ENCODE measurements around the gene GATAD2A.

DNA sequence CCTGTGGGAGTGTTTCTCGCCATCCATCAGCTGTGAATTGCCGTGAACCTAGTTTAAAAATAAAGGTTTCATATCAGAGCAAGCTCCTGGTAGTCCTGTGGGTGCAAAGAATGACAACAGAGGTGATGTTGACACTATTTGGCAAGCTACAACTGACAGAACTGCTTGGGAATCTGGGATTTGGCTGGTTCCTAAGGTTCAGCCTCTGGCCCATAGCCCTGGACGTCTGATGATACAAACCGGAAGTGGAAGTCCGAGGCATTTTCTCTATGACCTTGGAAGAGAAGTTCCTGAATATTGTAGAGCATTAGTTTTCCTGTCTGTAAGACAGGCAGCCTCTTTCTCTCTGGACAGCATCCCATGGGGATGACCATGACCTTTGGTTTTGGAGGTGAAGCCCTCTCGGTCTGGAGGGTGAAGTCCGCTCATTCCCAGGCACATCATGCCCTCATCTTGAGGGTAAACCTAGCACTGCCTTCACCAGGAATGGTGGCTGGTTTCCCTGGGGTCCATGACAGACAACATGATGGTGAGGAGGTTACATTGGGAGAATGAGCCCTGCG is 29.1 kb downstream of the GATAD2A start:
- TF ChIP-seq, protein P1, sequence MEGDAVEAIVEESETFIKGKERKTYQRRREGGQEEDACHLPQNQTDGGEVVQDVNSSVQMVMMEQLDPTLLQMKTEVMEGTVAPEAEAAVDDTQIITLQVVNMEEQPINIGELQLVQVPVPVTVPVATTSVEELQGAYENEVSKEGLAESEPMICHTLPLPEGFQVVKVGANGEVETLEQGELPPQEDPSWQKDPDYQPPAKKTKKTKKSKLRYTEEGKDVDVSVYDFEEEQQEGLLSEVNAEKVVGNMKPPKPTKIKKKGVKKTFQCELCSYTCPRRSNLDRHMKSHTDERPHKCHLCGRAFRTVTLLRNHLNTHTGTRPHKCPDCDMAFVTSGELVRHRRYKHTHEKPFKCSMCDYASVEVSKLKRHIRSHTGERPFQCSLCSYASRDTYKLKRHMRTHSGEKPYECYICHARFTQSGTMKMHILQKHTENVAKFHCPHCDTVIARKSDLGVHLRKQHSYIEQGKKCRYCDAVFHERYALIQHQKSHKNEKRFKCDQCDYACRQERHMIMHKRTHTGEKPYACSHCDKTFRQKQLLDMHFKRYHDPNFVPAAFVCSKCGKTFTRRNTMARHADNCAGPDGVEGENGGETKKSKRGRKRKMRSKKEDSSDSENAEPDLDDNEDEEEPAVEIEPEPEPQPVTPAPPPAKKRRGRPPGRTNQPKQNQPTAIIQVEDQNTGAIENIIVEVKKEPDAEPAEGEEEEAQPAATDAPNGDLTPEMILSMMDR (conservative IDR thresholded peaks at IDR 0.05 in 1 of 2, IDR thresholded peaks at IDR 0.05 in 1 of 2; ENCODE audit: extremely low read depth in 1 of 2, insufficient read depth in 1 of 2, low read depth in 1 of 2, low read length in 2 of 2) = no peak
- no peak for TF ChIP-seq EZH2 (IDR thresholded peaks at IDR 0.05; ENCODE audit: borderline replicate concordance, low read length)

All from mammary epithelial cell (primary cell).